Cardiac muscle cell (in vitro differentiated cells and primary cell): ENCODE measurements around the gene CLCN4. TPM values are rescaled to one million over a fixed set of nuclear protein-coding genes. Genes with fewer than 3 reads are reported as not detected.

ENCODE experiments used
- DNase-seq, 2 donors: peaks; one replicate each; pipeline versions ENCODE4 v3.0.0 to v3.0.0-alpha.2; 2010 to 2017; ENCODE audit warnings: low read depth in 1 of 2, low spot score in 1 of 2
- H3K27ac ChIP-seq: fragments of 200-600 bp; sonication (generic); 2 replicates; pipeline ENCODE4 v1.5.1; 2016
- H3K27me3 ChIP-seq: fragments of 200-600 bp; sonication (generic); 2 replicates; pipeline ENCODE4 v1.6.0; 2016; ENCODE audit warnings: control low read depth
- H3K36me3 ChIP-seq: fragments of 200-600 bp; sonication (generic); 2 replicates; pipeline ENCODE4 v1.5.1; 2016; ENCODE audit warnings: control low read depth
- H3K4me1 ChIP-seq: fragments of 200-600 bp; sonication (generic); 2 replicates; pipeline ENCODE4 v1.8.1; 2017; ENCODE audit warnings: low read depth, mild to moderate bottlenecking, mixed run types
- H3K4me3 ChIP-seq: fragments of 200-600 bp; sonication (generic); 2 replicates; pipeline ENCODE4 v1.5.1; 2016; ENCODE audit warnings: mild to moderate bottlenecking
- H3K9me3 ChIP-seq: fragments of 200-600 bp; sonication (generic); 2 replicates; pipeline ENCODE4 v1.5.1; 2017; ENCODE audit warnings: low read depth, mild to moderate bottlenecking, control low read depth
- CTCF ChIP-seq: IDR thresholded peaks from 2 replicates; pipeline ENCODE4 v1.5.1; 2012; ENCODE audit warnings: low read depth, mild to moderate bottlenecking, low read length
- polyA plus RNA-seq: library from polyadenylated mRNA; unstranded; fragments of >200 nt; fragmentation: Nextera tagmentation; extraction: Ambion mirVana; gene quantifications from 2 replicates; pipeline ENCODE4 v1.2.1, GENCODE V29; 2016
- total RNA-seq: library from RNA; depleted of rRNA; stranded (reverse); fragments of >200 nt; gene quantifications from 2 replicates; pipeline ENCODE4 v1.2.3, GENCODE V29; 2016

Gene CLCN4
- total and polyA plus RNA-seq, 2 experiments from 2014 or later = 7.8 to 15.2 TPM

DNA sequence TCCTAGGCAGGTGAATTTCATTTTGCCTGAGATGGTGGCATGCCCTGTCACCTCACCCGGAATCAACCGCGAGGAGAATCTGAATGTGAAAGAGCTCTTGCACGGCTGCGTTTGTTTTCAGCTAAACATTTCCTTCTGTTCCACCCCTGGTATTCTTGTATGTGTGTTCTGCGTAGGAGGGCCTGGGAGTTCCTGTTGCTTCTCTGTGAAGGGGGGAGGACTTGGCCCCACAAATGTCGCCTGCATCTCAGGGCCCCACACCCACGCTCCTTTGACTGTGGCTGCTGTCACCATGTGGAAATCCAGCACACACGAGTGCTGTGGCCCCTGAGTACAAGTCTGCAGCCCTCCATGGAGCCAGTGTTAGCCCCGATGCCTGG, 45.8 kb upstream of the CLCN4 start:
- Histone ChIP-seq H3K4me1 (no peaks in the 10 kb centered on the region), H3K4me3 (no peak overlapping the region), H3K9me3 (no peaks in the 10 kb centered on the region), H3K36me3 (no peaks in the 10 kb centered on the region), H3K27me3 (no peaks in the 10 kb centered on the region), H3K27ac (no peak overlapping the region)
- no peak for DNase-seq
- no peak for TF ChIP-seq CTCF

DNA sequence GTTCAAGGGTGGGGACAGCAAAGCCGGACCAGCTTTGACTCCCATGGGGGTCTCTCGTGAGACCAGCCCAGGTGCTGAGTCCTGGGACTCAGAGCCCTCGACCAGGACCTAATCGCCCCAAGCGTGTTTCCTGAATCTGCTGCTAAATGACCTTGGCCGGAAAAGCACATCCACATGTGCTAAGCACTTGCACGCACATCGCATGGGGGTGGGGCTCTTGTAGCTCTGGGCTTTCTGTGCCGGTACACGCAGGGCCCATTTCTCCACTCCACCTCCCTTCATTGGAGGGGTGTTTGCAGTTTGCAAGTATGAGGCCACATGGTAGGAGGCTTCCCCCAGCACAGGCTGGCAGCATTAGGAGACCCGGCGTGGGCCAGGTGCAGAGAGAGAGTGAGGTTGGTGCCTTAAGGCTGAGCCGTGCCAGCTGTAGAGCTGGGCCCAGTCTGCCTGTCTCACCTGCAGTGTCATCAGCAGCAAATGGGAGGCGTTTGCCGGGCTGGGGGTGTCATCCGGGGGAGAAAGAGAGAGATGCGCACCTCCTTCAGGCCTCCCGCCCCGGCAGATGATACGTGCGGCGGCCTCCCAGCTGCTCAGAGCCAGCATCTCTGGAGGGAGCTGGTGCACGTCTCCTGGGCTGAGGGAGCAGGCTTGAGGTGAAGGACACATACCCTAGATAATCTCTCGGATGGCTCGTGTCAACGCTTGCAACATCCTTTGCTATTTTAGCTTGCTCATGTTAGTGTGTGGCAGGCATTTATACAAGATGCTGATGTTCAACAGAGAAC, 45.2 kb upstream of the CLCN4 start:
- peak in 1 of 2 donors; percentile 15 for DNase-seq
- Histone ChIP-seq H3K4me1 (no peaks in the 10 kb centered on the region), H3K27ac (no peak overlapping the region), H3K36me3 (no peaks in the 10 kb centered on the region), H3K4me3 (no peak overlapping the region), H3K9me3 (no peaks in the 10 kb centered on the region), H3K27me3 (no peaks in the 10 kb centered on the region)
- no peak for TF ChIP-seq CTCF

- no peak for DNase-seq
- Histone ChIP-seq H3K4me3 (no peak overlapping the region), H3K4me1 (no peaks in the 10 kb centered on the region), H3K27ac (no peak overlapping the region), H3K9me3 (no peaks in the 10 kb centered on the region), H3K36me3 (no peaks in the 10 kb centered on the region), H3K27me3 (no peaks in the 10 kb centered on the region)
- no peak for TF ChIP-seq CTCF
These were observed 44.3 kb upstream of the CLCN4 start for GRCh38 chrX:10112510-10112909.

DNA sequence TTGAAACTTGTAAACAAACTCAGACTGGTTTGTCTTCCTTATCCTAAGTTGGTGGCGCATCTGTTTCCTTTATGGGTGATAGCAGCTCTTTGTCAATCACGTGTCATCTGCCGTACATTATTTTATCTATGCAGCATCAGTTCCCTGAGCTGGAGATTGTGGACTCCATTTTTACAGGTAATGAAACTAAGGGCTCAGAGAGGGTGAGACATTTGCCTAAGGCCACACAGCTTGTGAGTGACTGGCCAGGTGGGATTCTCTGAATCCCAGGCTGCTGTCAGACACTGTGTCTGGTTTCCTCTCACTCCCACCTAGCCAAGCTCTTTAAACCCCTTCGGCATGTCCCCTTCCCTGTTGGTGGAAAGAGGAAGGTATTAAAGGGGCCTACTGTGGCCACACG, 41.7 kb upstream of the CLCN4 start:
- Histone ChIP-seq H3K9me3 (no peaks in the 10 kb centered on the region), H3K36me3 (no peaks in the 10 kb centered on the region), H3K27me3 (no peaks in the 10 kb centered on the region), H3K4me1 (no peaks in the 10 kb centered on the region), H3K4me3 (no peak overlapping the region), H3K27ac (no peak overlapping the region)
- no peak for TF ChIP-seq CTCF
- no peak for DNase-seq

- Histone ChIP-seq H3K27me3 (no peaks in the 10 kb centered on the region), H3K4me3 (no peak overlapping the region)
These were observed 39.5 kb upstream of the CLCN4 start for GRCh38 chrX:10117301-10117700.

More at GRCh38 chrX:10117301-10117700, 39.5 kb upstream of the CLCN4 start:
- Histone ChIP-seq H3K36me3 (no peaks in the 10 kb centered on the region), H3K9me3 (no peaks in the 10 kb centered on the region), H3K4me1 (no peaks in the 10 kb centered on the region), H3K27ac (no peak overlapping the region)
- no peak for TF ChIP-seq CTCF
- DNase-seq = no peak
